Measurements from ENCODE around the gene HNRNPA1. TPM values are rescaled to one million over a fixed set of nuclear protein-coding genes. Genes with fewer than 3 reads are reported as not detected.
A peak's percentile ranks its signal among the peaks of the same experiment; 100 is the strongest.

HNRNPA1 gene
- total RNA-seq, 2 donors from 2014 or later: 246 to 247 TPM

DNA sequence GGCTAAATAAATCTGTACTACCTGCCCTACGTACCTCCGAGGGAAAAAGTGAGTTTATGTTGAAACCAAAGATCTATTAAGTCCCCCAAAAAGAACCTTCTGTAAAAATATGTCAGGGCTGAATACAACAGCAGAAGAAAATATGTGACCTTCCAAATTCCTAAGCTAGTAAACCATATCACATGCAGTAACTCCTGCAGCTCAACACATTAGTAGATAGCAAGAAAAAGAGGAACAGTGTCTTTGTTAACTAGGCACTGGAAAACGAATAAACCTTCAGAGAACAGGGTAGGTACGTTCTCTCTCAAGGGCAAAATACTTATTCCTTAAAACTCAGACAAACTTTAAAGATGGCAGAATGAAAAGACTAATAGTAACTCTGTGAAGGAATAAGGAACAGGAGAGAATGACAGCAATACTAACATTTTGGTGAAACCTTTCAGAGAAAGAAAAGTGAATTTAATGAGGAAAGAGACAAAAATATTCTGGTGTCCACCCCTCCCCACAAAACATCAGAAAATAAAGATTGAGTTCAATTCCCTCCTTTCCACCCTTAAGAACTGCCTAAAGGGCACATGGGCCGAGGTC, 18.6 kb upstream of the HNRNPA1 start:
- Histone ChIP-seq H3K27me3 (no peaks in the 10 kb centered on the region), H3K4me3 (no peak overlapping the region), H3K9me3 (no peaks in the 10 kb centered on the region), H3K4me1 (peaks cover 34% of the 10 kb centered on the region), H3K36me3 (replicated peaks in 1 of 2; ENCODE audit: insufficient read depth in 1 of 2, low read depth in 2 of 2) (peaks cover 0 to under 1% of the 10 kb centered on the region in 2 donors), H3K27ac (peak overlapping the region in 3 of 4 donors; percentile 15 to 58 (median 36))
- TF ChIP-seq, protein P1, sequence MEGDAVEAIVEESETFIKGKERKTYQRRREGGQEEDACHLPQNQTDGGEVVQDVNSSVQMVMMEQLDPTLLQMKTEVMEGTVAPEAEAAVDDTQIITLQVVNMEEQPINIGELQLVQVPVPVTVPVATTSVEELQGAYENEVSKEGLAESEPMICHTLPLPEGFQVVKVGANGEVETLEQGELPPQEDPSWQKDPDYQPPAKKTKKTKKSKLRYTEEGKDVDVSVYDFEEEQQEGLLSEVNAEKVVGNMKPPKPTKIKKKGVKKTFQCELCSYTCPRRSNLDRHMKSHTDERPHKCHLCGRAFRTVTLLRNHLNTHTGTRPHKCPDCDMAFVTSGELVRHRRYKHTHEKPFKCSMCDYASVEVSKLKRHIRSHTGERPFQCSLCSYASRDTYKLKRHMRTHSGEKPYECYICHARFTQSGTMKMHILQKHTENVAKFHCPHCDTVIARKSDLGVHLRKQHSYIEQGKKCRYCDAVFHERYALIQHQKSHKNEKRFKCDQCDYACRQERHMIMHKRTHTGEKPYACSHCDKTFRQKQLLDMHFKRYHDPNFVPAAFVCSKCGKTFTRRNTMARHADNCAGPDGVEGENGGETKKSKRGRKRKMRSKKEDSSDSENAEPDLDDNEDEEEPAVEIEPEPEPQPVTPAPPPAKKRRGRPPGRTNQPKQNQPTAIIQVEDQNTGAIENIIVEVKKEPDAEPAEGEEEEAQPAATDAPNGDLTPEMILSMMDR (IDR thresholded peaks at IDR 0.05): no peak
- no peak for TF ChIP-seq POLR2A (IDR thresholded peaks at IDR 0.05)
- intact Hi-C loops (cut with DNase I): no loop called here
- 55 to 59% methylated on average over 5 of the region's 5 CpGs for WGBS, 2 donors
- DNase-seq (no peak), ATAC-seq (no peak)

DNA sequence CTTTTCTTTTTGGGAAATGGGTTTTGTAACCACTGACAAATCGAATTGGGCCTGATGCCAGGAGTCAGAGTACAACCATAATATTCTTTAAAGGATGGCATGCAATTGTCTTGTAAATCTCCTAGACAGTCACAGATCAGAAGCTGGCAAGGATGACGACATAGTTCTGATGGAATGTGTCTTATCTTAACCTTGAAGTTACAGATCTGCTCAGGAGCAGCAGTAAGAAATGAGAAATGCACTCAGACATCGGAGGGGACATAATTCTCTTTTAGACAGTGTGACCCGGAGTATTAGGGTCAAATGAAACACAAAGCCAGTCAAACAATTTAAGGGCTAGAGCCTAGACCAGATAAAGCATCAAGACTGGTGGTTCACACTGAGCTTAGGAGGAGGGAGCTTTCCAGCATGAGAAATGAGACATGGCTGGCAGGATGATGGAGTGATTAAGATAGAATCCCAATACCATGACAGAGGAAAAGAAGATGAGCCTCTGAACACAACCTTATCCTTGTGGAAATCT, 18.1 kb upstream of the HNRNPA1 start:
- 23% methylated on average over 4 of the region's 4 CpGs for WGBS, 2 donors
- Histone ChIP-seq H3K27ac (peak overlapping the region in 3 of 4 donors; percentile 15 to 58 (median 36)), H3K9me3 (no peaks in the 10 kb centered on the region), H3K4me3 (no peak overlapping the region), H3K4me1 (peaks cover 34% of the 10 kb centered on the region), H3K27me3 (no peaks in the 10 kb centered on the region), H3K36me3 (replicated peaks in 1 of 2; ENCODE audit: insufficient read depth in 1 of 2, low read depth in 2 of 2) (no peaks in the 10 kb centered on the region)
- peak in 2 of 4 donors; percentile 19 to 20 for DNase-seq
- intact Hi-C loops (cut with DNase I): no loop called here
- TF ChIP-seq, protein P1 (IDR thresholded peaks at IDR 0.05): no peak
- no peak for TF ChIP-seq POLR2A (IDR thresholded peaks at IDR 0.05)
- no peak for ATAC-seq

DNA sequence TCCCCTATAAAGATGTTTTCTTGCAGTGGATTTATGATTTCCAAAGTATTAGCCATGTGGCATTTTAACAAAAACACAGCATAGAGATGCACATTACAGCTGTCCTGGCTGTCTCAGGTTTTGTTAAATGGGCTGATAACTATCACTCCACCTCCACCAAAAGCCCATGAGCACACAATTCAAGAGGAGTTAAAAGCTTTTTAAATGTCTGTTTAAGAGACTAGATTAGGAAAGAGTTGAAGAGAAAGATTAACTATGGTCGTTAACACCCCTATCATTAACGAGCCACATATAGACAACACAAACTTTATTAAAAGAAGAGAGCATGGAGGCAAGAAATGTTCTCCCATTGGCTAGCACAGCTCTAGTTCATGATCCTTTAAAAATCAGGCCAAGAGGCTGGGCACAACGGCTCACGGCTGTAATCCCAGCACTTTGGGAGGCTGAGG, 15.1 kb upstream of the HNRNPA1 start:
- Histone ChIP-seq H3K4me1 (peaks cover 12% of the 10 kb centered on the region), H3K4me3 (no peak overlapping the region), H3K36me3 (replicated peaks in 1 of 2; ENCODE audit: insufficient read depth in 1 of 2, low read depth in 2 of 2) (no peaks in the 10 kb centered on the region), H3K27ac (no peak overlapping the region), H3K9me3 (no peaks in the 10 kb centered on the region), H3K27me3 (no peaks in the 10 kb centered on the region)
- ATAC-seq: no peak
- no peak for TF ChIP-seq POLR2A (IDR thresholded peaks at IDR 0.05)
- TF ChIP-seq, protein P1 (IDR thresholded peaks at IDR 0.05): no peak
- WGBS, 2 donors: 91 to 95% methylated on average over 4 of the region's 4 CpGs
- no peak for DNase-seq
- intact Hi-C loops (cut with DNase I): no loop called here

DNA sequence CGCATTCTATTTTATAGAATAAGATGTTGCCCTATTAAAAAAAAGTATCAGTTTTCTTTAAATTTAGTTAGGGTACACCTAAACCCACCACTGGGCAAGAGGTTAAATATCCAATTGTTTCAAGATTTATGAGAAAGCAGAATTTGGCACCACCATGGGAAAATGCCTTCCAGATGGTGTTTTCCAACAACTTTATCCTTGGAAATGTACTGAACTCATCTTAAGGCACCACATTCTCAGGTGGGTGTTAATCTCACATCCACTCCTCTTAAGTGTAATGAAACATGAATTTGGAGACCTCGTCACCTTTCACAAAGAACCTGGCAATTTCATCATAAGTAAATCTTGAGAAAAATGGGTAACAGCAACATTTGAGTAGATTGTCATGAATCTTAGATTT, 13.7 kb upstream of the HNRNPA1 start:
- no peak for ATAC-seq

More for the DNA sequence above, 13.7 kb upstream of the HNRNPA1 start:
- Histone ChIP-seq H3K4me1 (peaks cover 12% of the 10 kb centered on the region), H3K27me3 (no peaks in the 10 kb centered on the region), H3K36me3 (replicated peaks in 1 of 2; ENCODE audit: insufficient read depth in 1 of 2, low read depth in 2 of 2) (no peaks in the 10 kb centered on the region), H3K27ac (no peak overlapping the region), H3K9me3 (no peaks in the 10 kb centered on the region), H3K4me3 (no peak overlapping the region)
- no peak for DNase-seq
- WGBS, 2 donors: 95% methylated on average over 2 of the region's 2 CpGs
- intact Hi-C loops (cut with DNase I): no loop called here
- TF ChIP-seq, protein P1 (IDR thresholded peaks at IDR 0.05): no peak
- no peak for TF ChIP-seq POLR2A (IDR thresholded peaks at IDR 0.05)
